ENCODE measurements around the gene PRADC1.

Gene PRADC1

GRCh38 chr2:73254343-73255006 is 21.4 kb upstream of the PRADC1 start:
- Histone ChIP-seq H3K27ac (no peak overlapping the region), H3K4me3 (no peak overlapping the region), H3K4me1 (peaks cover 21% of the 10 kb centered on the region), H3K27me3 (no peaks in the 10 kb centered on the region), H3K36me3 (peaks cover 100% of the 10 kb centered on the region), H4K20me1 (peaks cover 96% of the 10 kb centered on the region), H3K9ac (no peak overlapping the region), H3K4me2 (peak overlapping the region; percentile 13; the same call in 1 of the 2 replicates), H3K9me3 (no peaks in the 10 kb centered on the region)
- TF ChIP-seq Cebpa-rat (IDR thresholded peaks at IDR 0.05) = no peak

GRCh38 chr2:73253901-73254300 is 20.9 kb upstream of the PRADC1 start:
- H3K9ac ChIP-seq = no peak overlapping the region
- H4K20me1 ChIP-seq = peaks cover 98% of the 10 kb centered on the region
- H3K4me1 ChIP-seq = peaks cover 21% of the 10 kb centered on the region
- H3K4me3 ChIP-seq = no peak overlapping the region
- no peak overlapping the region for H3K4me2 ChIP-seq
- H3K36me3 ChIP-seq = peaks cover 100% of the 10 kb centered on the region
- no peak for TF ChIP-seq Cebpa-rat (IDR thresholded peaks at IDR 0.05)
- no peaks in the 10 kb centered on the region for H3K27me3 ChIP-seq
- no peaks in the 10 kb centered on the region for H3K9me3 ChIP-seq
- no peak overlapping the region for H3K27ac ChIP-seq

- Histone ChIP-seq H4K20me1 (peaks cover 98% of the 10 kb centered on the region), H3K27me3 (no peaks in the 10 kb centered on the region), H3K36me3 (peaks cover 100% of the 10 kb centered on the region), H3K27ac (no peak overlapping the region), H3K4me1 (peaks cover 20% of the 10 kb centered on the region), H3K4me3 (no peak overlapping the region), H3K4me2 (no peak overlapping the region), H3K9ac (no peak overlapping the region), H3K9me3 (no peaks in the 10 kb centered on the region)
- no peak for TF ChIP-seq Cebpa-rat (IDR thresholded peaks at IDR 0.05)
Observed at GRCh38 chr2:73253400-73253799, 20.4 kb upstream of the PRADC1 start.

- Histone ChIP-seq H3K27ac (no peak overlapping the region), H3K9me3 (no peaks in the 10 kb centered on the region), H3K4me3 (no peak overlapping the region), H3K4me1 (peaks cover 11% of the 10 kb centered on the region), H3K9ac (no peak overlapping the region), H4K20me1 (peaks cover 98% of the 10 kb centered on the region), H3K4me2 (no peak overlapping the region), H3K27me3 (no peaks in the 10 kb centered on the region), H3K36me3 (peaks cover 100% of the 10 kb centered on the region)
- no peak for TF ChIP-seq Cebpa-rat (IDR thresholded peaks at IDR 0.05)
Observed at GRCh38 chr2:73252238-73253027, 19.4 kb upstream of the PRADC1 start.

- Histone ChIP-seq H3K4me1 (peaks cover 11% of the 10 kb centered on the region), H3K9ac (no peak overlapping the region), H3K27me3 (no peaks in the 10 kb centered on the region), H4K20me1 (peaks cover 98% of the 10 kb centered on the region), H3K4me3 (no peak overlapping the region), H3K4me2 (no peak overlapping the region), H3K27ac (no peak overlapping the region), H3K36me3 (peaks cover 100% of the 10 kb centered on the region), H3K9me3 (no peaks in the 10 kb centered on the region)
- TF ChIP-seq Cebpa-rat (IDR thresholded peaks at IDR 0.05) = no peak
Observed at GRCh38 chr2:73250872-73251846, 18.1 kb upstream of the PRADC1 start.

- peaks cover 98% of the 10 kb centered on the region for H4K20me1 ChIP-seq
- H3K27me3 ChIP-seq = no peaks in the 10 kb centered on the region
- no peak overlapping the region for H3K9ac ChIP-seq
- H3K4me3 ChIP-seq = no peak overlapping the region
- no peak for TF ChIP-seq Cebpa-rat (IDR thresholded peaks at IDR 0.05)
- no peaks in the 10 kb centered on the region for H3K9me3 ChIP-seq
- H3K27ac ChIP-seq = no peak overlapping the region
- H3K4me1 ChIP-seq = peaks cover 1% of the 10 kb centered on the region; the same call in 1 of the 2 replicates
- H3K4me2 ChIP-seq = no peak overlapping the region
- H3K36me3 ChIP-seq = peaks cover 100% of the 10 kb centered on the region
Observed at GRCh38 chr2:73249636-73250035, 16.6 kb upstream of the PRADC1 start.

- Histone ChIP-seq H3K9ac (no peak overlapping the region), H3K9me3 (no peaks in the 10 kb centered on the region), H4K20me1 (peaks cover 98% of the 10 kb centered on the region), H3K4me1 (no peaks in the 10 kb centered on the region), H3K27ac (no peak overlapping the region), H3K4me3 (no peak overlapping the region), H3K36me3 (peaks cover 100% of the 10 kb centered on the region), H3K27me3 (no peaks in the 10 kb centered on the region), H3K4me2 (no peak overlapping the region)
- no peak for TF ChIP-seq Cebpa-rat (IDR thresholded peaks at IDR 0.05)
Observed at GRCh38 chr2:73246850-73247249, 13.8 kb upstream of the PRADC1 start.

GRCh38 chr2:73244580-73244979 is 11.5 kb upstream of the PRADC1 start:
- TF ChIP-seq Cebpa-rat (IDR thresholded peaks at IDR 0.05) = no peak
- no peak overlapping the region for H3K4me3 ChIP-seq
- H3K9ac ChIP-seq = no peak overlapping the region
- H3K4me2 ChIP-seq = no peak overlapping the region
- H4K20me1 ChIP-seq = peaks cover 100% of the 10 kb centered on the region
- H3K36me3 ChIP-seq = peaks cover 100% of the 10 kb centered on the region
- no peaks in the 10 kb centered on the region for H3K27me3 ChIP-seq
- no peaks in the 10 kb centered on the region for H3K9me3 ChIP-seq
- no peaks in the 10 kb centered on the region for H3K4me1 ChIP-seq
- H3K27ac ChIP-seq = no peak overlapping the region

GRCh38 chr2:73243884-73244570 is 11.0 kb upstream of the PRADC1 start:
- no peaks in the 10 kb centered on the region for H3K27me3 ChIP-seq
- peaks cover 2% of the 10 kb centered on the region; the same call in 1 of the 2 replicates for H3K4me1 ChIP-seq
- no peaks in the 10 kb centered on the region for H3K9me3 ChIP-seq
- H3K4me2 ChIP-seq = no peak overlapping the region
- peaks cover 100% of the 10 kb centered on the region for H4K20me1 ChIP-seq
- H3K27ac ChIP-seq = no peak overlapping the region
- TF ChIP-seq Cebpa-rat (IDR thresholded peaks at IDR 0.05) = no peak
- H3K9ac ChIP-seq = no peak overlapping the region
- no peak overlapping the region for H3K4me3 ChIP-seq
- peaks cover 100% of the 10 kb centered on the region for H3K36me3 ChIP-seq
